HG03139 (cell line): ENCODE measurements around the gene TMEFF2.
A peak's percentile ranks its signal among the peaks of the same experiment; 100 is the strongest.

Experiments
- ATAC-seq: cut with Tn5 transposase; IDR thresholded peaks from one replicate; pipeline ENCODE4 v1.9.1; 2021; ENCODE audit not compliant: unreplicated experiment

Gene TMEFF2

GRCh38 chr2:192025637-192026036, 169.1 kb downstream of the TMEFF2 start:
- ATAC-seq = no peak

GRCh38 chr2:192023006-192023405, 171.7 kb downstream of the TMEFF2 start:
- no peak for ATAC-seq

- no peak for ATAC-seq
Observed at GRCh38 chr2:192017844-192018243, 176.9 kb downstream of the TMEFF2 start.

GRCh38 chr2:192016265-192016664, 178.5 kb downstream of the TMEFF2 start:
- no peak for ATAC-seq

- no peak for ATAC-seq
Observed at GRCh38 chr2:192013211-192013610, 181.5 kb downstream of the TMEFF2 start.

GRCh38 chr2:192011196-192011595, 183.5 kb downstream of the TMEFF2 start:
- ATAC-seq = no peak

GRCh38 chr2:192010073-192010472, 184.7 kb downstream of the TMEFF2 start:
- no peak for ATAC-seq

- ATAC-seq = no peak
Observed at GRCh38 chr2:192007581-192008228, 187.0 kb downstream of the TMEFF2 start.

- ATAC-seq = no peak
Observed at GRCh38 chr2:192005211-192005610, 189.5 kb downstream of the TMEFF2 start.

- peak; percentile 47 for ATAC-seq
Observed at GRCh38 chr2:192004188-192004963, 190.4 kb downstream of the TMEFF2 start.

GRCh38 chr2:192002418-192002817, 192.3 kb downstream of the TMEFF2 start:
- ATAC-seq = no peak

- ATAC-seq = no peak
Observed at GRCh38 chr2:192000196-192000980, 194.3 kb downstream of the TMEFF2 start.

GRCh38 chr2:191999101-191999841, 195.5 kb downstream of the TMEFF2 start:
- ATAC-seq = no peak

- ATAC-seq = no peak
Observed at GRCh38 chr2:191995285-191995684, 199.4 kb downstream of the TMEFF2 start.

- no peak for ATAC-seq
Observed at GRCh38 chr2:191994749-191995148, 200.0 kb downstream of the TMEFF2 start.

- ATAC-seq = no peak
Observed at GRCh38 chr2:191991442-191991841, 203.3 kb downstream of the TMEFF2 start.

- ATAC-seq = no peak
Observed at GRCh38 chr2:191985740-191986139, 209.0 kb downstream of the TMEFF2 start.

- no peak for ATAC-seq
Observed at GRCh38 chr2:191983591-191983990, 211.1 kb downstream of the TMEFF2 start.

- no peak for ATAC-seq
Observed at GRCh38 chr2:191983186-191983585, 211.5 kb downstream of the TMEFF2 start.

GRCh38 chr2:191981706-191982105, 213.0 kb downstream of the TMEFF2 start:
- ATAC-seq = no peak

GRCh38 chr2:191980483-191980882, 214.2 kb downstream of the TMEFF2 start:
- no peak for ATAC-seq
